Fibroblast of lung (primary cell): Measurements from ENCODE around the gene TACR1. TPM values are rescaled to one million over a fixed set of nuclear protein-coding genes. Genes with fewer than 3 reads are reported as not detected.

Experiments
- DNase-seq, 2 donors: peaks; one replicate each; pipeline versions ENCODE4 v3.0.0 to v3.0.0-alpha.2; 2010; ENCODE audit warnings: low read depth in 2 of 2
- H2AFZ ChIP-seq: 2 replicates; pipeline ENCODE4 v1.5.1; 2012; ENCODE audit warnings: low read length, control low read depth, inconsistent platforms
- H3K27ac ChIP-seq: 2 replicates; pipeline ENCODE4 v1.5.1; 2011; ENCODE audit warnings: low read length, control low read depth; ENCODE audit not compliant: insufficient read depth
- H3K27me3 ChIP-seq: 2 replicates; pipeline ENCODE4 v1.5.1; 2011; ENCODE audit warnings: mild to moderate bottlenecking, low read length; ENCODE audit not compliant: control insufficient read depth, insufficient read depth
- H3K36me3 ChIP-seq: 2 replicates; pipeline ENCODE4 v1.5.1; 2011; ENCODE audit warnings: low read length; ENCODE audit not compliant: control insufficient read depth, insufficient read depth
- H3K4me1 ChIP-seq: 2 replicates; pipeline ENCODE4 v1.5.1; 2011; ENCODE audit warnings: low read length; ENCODE audit not compliant: control insufficient read depth, insufficient read depth; ENCODE audit errors: extremely low read depth
- H3K4me2 ChIP-seq: 2 replicates; pipeline ENCODE4 v1.5.1; 2011; ENCODE audit warnings: low read length, control low read depth; ENCODE audit not compliant: insufficient read depth; ENCODE audit errors: extremely low read depth
- H3K4me3 ChIP-seq, 4 experiments: fragments of 200-600 bp in 1 of 4; sonication (generic) in 1 of 4; replicated peaks in 1 of 4; 2 replicates each; pipeline ENCODE4 v1.5.1; 2011 to 2016; ENCODE audit warnings: low read length in 4 of 4, low read depth in 3 of 4, mild to moderate bottlenecking in 3 of 4, control low read depth in 2 of 4, inconsistent platforms in 1 of 4, mixed read lengths in 1 of 4; ENCODE audit not compliant: insufficient read depth in 1 of 4; ENCODE audit errors: control extremely low read depth in 1 of 4
- H3K79me2 ChIP-seq: 2 replicates; pipeline ENCODE4 v1.5.1; 2012; ENCODE audit warnings: mild to moderate bottlenecking, low read length, inconsistent platforms; ENCODE audit not compliant: control insufficient read depth, insufficient read depth
- H3K9ac ChIP-seq: 2 replicates; pipeline ENCODE4 v1.5.1; 2011; ENCODE audit warnings: mild to moderate bottlenecking, low read length, control low read depth; ENCODE audit not compliant: insufficient read depth
- H3K9me3 ChIP-seq: 2 replicates; pipeline ENCODE4 v1.5.1; 2012; ENCODE audit warnings: low read depth, low read length; ENCODE audit not compliant: control insufficient read depth, insufficient read depth
- H4K20me1 ChIP-seq: 2 replicates; pipeline ENCODE4 v1.5.1; 2011; ENCODE audit warnings: low read length; ENCODE audit not compliant: control insufficient read depth, insufficient read depth; ENCODE audit errors: extremely low read depth
- CTCF ChIP-seq, 2 donors: IDR thresholded peaks in 1 of 2; conservative IDR thresholded peaks in 1 of 2; 1 replicate in 1 of 2; 2 replicates in 1 of 2; pipeline ENCODE4 v1.5.1; 2011 to 2012; ENCODE audit warnings: low read length in 2 of 2, control low read depth in 1 of 2, inconsistent platforms in 1 of 2, low read depth in 1 of 2, mild to moderate bottlenecking in 1 of 2
- EZH2 ChIP-seq: IDR thresholded peaks from 2 replicates; pipeline ENCODE4 v1.5.1; 2012; ENCODE audit warnings: low read length, control low read depth, mild to moderate bottlenecking; ENCODE audit errors: missing control alignments
- polyA plus RNA-seq, 2 donors: library from polyadenylated mRNA; depleted of rRNA in 1 of 2; stranded (reverse) in 1 of 2; unstranded in 1 of 2; fragments of >200 nt; gene quantifications; 2 replicates each; pipeline ENCODE4 v1.2.1, GENCODE V29; 2011 to 2012; ENCODE audit warnings: missing spikeins in 1 of 2
- total RNA-seq: library from RNA; depleted of rRNA; stranded (reverse); fragments of >200 nt; gene quantifications from 2 replicates; pipeline ENCODE4 v1.2.1, GENCODE V29; 2014

The TACR1 gene
- total and polyA plus RNA-seq, 2 donors (not counting 1 experiment from before 2014, with no cell fraction given) = 0.05 to 0.17 TPM

- H3K4me1 ChIP-seq = no peaks in the 10 kb centered on the region
- H3K27ac ChIP-seq = no peak overlapping the region
- no peak overlapping the region for H3K9ac ChIP-seq
- no peak overlapping the region for H3K4me2 ChIP-seq
- DNase-seq = no peak
- no peaks in the 10 kb centered on the region for H3K36me3 ChIP-seq
- H2AFZ ChIP-seq = no peak overlapping the region
- H3K79me2 ChIP-seq = no peaks in the 10 kb centered on the region
- H3K9me3 ChIP-seq = no peaks in the 10 kb centered on the region
- peaks cover 16% of the 10 kb centered on the region for H3K27me3 ChIP-seq
- TF ChIP-seq CTCF (conservative IDR thresholded peaks at IDR 0.05 in 1 of 2, IDR thresholded peaks at IDR 0.05 in 1 of 2; ENCODE audit: low read depth in 1 of 2, low read length in 2 of 2) (no peak), EZH2 (no peak)
- H3K4me3 ChIP-seq = no peak overlapping the region
- no peaks in the 10 kb centered on the region for H4K20me1 ChIP-seq
Observed at GRCh38 chr2:75194184-75194868, 5.0 kb downstream of the TACR1 start.

- Histone ChIP-seq H3K27ac (no peak overlapping the region), H2AFZ (no peak overlapping the region), H3K4me2 (no peak overlapping the region), H3K4me1 (no peaks in the 10 kb centered on the region), H3K9me3 (no peaks in the 10 kb centered on the region), H3K4me3 (no peak overlapping the region), H4K20me1 (no peaks in the 10 kb centered on the region), H3K9ac (no peak overlapping the region), H3K27me3 (peaks cover 5% of the 10 kb centered on the region), H3K79me2 (no peaks in the 10 kb centered on the region), H3K36me3 (no peaks in the 10 kb centered on the region)
- TF ChIP-seq CTCF (conservative IDR thresholded peaks at IDR 0.05 in 1 of 2, IDR thresholded peaks at IDR 0.05 in 1 of 2; ENCODE audit: low read depth in 1 of 2, low read length in 2 of 2) = no peak
- DNase-seq = no peak
Observed at GRCh38 chr2:75192496-75192895, 6.8 kb downstream of the TACR1 start.

- Histone ChIP-seq H3K36me3 (no peaks in the 10 kb centered on the region), H3K27ac (no peak overlapping the region), H3K4me1 (no peaks in the 10 kb centered on the region), H3K27me3 (no peaks in the 10 kb centered on the region), H3K4me3 (no peak overlapping the region), H3K79me2 (no peaks in the 10 kb centered on the region), H3K9me3 (no peaks in the 10 kb centered on the region), H3K9ac (no peak overlapping the region), H2AFZ (no peak overlapping the region), H3K4me2 (no peak overlapping the region), H4K20me1 (no peaks in the 10 kb centered on the region)
- no peak for DNase-seq
- TF ChIP-seq CTCF (conservative IDR thresholded peaks at IDR 0.05 in 1 of 2, IDR thresholded peaks at IDR 0.05 in 1 of 2; ENCODE audit: low read depth in 1 of 2, low read length in 2 of 2) = no peak
- TF ChIP-seq EZH2 = no peak
Observed at GRCh38 chr2:75190271-75190990, 8.9 kb downstream of the TACR1 start.
